Spleen (tissue), 7 donors: ENCODE measurements around the gene IMMP1L.

Source experiments
- CTCF ChIP-seq, 11 experiments: fragments of 200-600 bp in 7 of 11; fragments of 450-650 bp in 4 of 11; sonication (generic) in 4 of 11; IDR thresholded peaks in 8 of 11; conservative IDR thresholded peaks in 3 of 11; 1 replicate in 7 of 11; 2 replicates in 4 of 11; pipeline versions ENCODE4 v1.4.0 to v1.8.0; 2016 to 2021; ENCODE audit warnings: antibody characterized with exemption in 11 of 11, inconsistent platforms in 4 of 11, mild to moderate bottlenecking in 1 of 11
- POLR2A ChIP-seq, 3 donors: fragments of 450-650 bp; IDR thresholded peaks; one replicate each; pipeline ENCODE4 v1.5.1; 2017; ENCODE audit warnings: antibody characterized with exemption in 3 of 3, mild to moderate bottlenecking in 1 of 3
- POLR2AphosphoS5 ChIP-seq, 3 donors: sonication (generic); formaldehyde crosslinking; IDR thresholded peaks; one replicate each; pipeline ENCODE4 v1.5.1; 2017; ENCODE audit warnings: antibody characterized with exemption in 3 of 3
- donor health status: DM: no; HTN: no; CAD: no; lungs with moderate emphysema.
- donor health status: DM: no; HTN: no; CAD: no.
- donor health status: DM: no; HTN: no; CAD: no.

GRCh38 chr11:31477528-31478222, 31.7 kb downstream of the IMMP1L start:
- TF ChIP-seq CTCF (IDR thresholded peaks at IDR 0.05 in 8 of 11, conservative IDR thresholded peaks at IDR 0.05 in 3 of 11) (no peak), POLR2A (IDR thresholded peaks at IDR 0.05) (no peak), POLR2AphosphoS5 (IDR thresholded peaks at IDR 0.05) (no peak)
